BE2C (cell line): ENCODE measurements around the gene YIPF5.

ENCODE experiments used
- DNase-seq: peaks from one replicate; pipeline ENCODE4 v3.0.0-alpha.2; 2020
- H3K27me3 ChIP-seq: fragments of 250-450 bp; sonication (Bioruptor Pico); 2 replicates; pipeline ENCODE4 v1.5.1; 2020; ENCODE audit warnings: mild to moderate bottlenecking
- H3K36me3 ChIP-seq: fragments of 250-450 bp; sonication (Bioruptor Pico); 2 replicates; pipeline ENCODE4 v1.5.1; 2020; ENCODE audit warnings: mild to moderate bottlenecking
- H3K4me1 ChIP-seq: fragments of 250-450 bp; sonication (Bioruptor Pico); 2 replicates; pipeline ENCODE4 v1.5.1; 2020
- H3K4me3 ChIP-seq: 2 replicates; pipeline ENCODE4 v1.5.1; 2011; ENCODE audit warnings: low read depth, low read length
- H3K9me3 ChIP-seq: fragments of 250-450 bp; sonication (Bioruptor Pico); 2 replicates; pipeline ENCODE4 v1.5.1; 2020
- TF ChIP-seq, protein P1 (sequence below): IDR thresholded peaks from 2 replicates; pipeline ENCODE4 v1.5.1; 2012; ENCODE audit warnings: mild to moderate bottlenecking, low read depth, low read length

The YIPF5 gene

DNA sequence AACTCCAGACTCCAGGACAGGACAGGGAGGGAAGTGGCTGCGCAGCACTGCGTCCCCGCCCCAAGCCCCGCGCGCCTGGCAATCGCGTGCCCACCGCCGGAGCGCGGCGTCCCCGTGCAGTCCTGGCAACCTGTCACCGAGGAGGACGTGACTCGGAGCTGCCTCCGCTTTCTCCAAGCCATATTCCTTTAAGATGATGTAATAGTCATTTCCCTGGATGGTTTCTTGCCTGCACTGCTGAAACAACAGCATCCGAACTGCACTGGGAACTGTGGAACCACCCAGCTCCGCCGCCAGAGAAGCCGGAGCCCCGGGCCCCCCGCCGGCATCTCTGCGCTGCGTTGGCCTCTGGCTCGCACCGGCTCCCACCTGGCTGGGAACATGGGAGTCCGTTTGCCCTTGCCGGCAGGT, 34.7 kb upstream of the YIPF5 start:
- H3K36me3 ChIP-seq: no peaks in the 10 kb centered on the region
- H3K4me3 ChIP-seq: no peak overlapping the region
- H3K4me1 ChIP-seq: no peaks in the 10 kb centered on the region
- TF ChIP-seq, protein P1, sequence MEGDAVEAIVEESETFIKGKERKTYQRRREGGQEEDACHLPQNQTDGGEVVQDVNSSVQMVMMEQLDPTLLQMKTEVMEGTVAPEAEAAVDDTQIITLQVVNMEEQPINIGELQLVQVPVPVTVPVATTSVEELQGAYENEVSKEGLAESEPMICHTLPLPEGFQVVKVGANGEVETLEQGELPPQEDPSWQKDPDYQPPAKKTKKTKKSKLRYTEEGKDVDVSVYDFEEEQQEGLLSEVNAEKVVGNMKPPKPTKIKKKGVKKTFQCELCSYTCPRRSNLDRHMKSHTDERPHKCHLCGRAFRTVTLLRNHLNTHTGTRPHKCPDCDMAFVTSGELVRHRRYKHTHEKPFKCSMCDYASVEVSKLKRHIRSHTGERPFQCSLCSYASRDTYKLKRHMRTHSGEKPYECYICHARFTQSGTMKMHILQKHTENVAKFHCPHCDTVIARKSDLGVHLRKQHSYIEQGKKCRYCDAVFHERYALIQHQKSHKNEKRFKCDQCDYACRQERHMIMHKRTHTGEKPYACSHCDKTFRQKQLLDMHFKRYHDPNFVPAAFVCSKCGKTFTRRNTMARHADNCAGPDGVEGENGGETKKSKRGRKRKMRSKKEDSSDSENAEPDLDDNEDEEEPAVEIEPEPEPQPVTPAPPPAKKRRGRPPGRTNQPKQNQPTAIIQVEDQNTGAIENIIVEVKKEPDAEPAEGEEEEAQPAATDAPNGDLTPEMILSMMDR: no peak
- no peaks in the 10 kb centered on the region for H3K9me3 ChIP-seq
- peak; percentile 32 for DNase-seq
- peaks cover 38% of the 10 kb centered on the region for H3K27me3 ChIP-seq

DNA sequence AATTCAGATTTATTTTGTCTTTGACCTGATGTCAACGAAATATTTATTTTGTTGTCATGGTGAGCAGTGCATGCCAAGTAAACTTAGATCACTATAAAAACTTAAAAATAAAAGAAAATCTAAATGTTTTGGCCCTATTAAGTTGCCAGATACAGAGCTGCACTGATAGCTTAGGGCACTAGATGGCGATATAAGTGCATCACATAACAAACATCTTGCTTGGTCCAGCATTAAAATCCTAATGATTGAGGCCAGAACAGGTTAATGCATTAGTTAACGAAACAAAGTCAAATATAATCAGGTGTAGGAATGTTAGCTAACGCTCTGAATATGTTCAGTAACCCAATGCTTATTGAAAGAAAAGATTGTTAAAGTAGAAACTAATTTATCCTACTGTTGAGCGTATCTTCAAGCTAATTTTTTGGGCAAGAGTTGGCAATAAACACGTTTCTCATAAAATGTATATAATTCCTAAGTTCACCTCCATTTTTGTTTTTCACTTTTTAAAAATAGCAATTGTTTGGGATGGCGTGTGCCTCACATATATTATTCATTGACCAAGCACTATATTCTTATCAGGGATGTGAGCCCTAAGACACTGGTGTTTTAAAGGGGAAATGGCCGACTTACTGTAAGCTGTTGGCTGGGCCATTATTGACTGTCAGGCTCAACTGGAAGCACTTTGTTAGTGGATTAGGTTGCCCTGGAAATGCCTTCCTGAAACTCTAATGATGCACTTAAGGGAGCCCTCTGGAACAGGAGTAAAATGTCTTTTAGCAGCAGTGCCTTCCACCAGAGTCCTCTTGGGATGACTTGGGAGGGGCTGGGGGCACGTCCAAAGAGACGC, 33.5 kb upstream of the YIPF5 start:
- peaks cover 38% of the 10 kb centered on the region for H3K27me3 ChIP-seq
- no peak overlapping the region for H3K4me3 ChIP-seq
- TF ChIP-seq, protein P1: peak; percentile 91
- DNase-seq: peak; percentile 39
- H3K9me3 ChIP-seq: no peaks in the 10 kb centered on the region
- no peaks in the 10 kb centered on the region for H3K4me1 ChIP-seq
- no peaks in the 10 kb centered on the region for H3K36me3 ChIP-seq

DNA sequence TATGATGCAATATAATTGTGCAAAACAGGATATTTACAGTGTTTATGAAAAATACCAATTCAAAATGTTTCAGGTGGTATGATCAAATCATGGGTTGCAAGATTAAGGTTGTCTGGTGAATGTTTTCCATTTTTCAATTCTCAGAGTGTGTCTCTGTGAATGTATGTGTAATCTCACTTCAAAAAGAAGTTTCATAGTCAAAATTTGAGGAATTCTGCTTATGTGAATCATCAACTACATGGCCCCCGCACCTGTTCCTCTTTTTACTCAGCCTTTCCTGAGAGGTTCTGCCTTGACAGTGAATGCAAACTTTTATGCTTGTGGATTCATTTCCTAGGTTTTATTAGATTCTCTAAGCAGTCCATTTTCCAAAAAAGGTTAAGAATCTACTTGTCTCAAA, 32.3 kb upstream of the YIPF5 start:
- H3K27me3 ChIP-seq: peaks cover 34% of the 10 kb centered on the region
- no peak overlapping the region for H3K4me3 ChIP-seq
- H3K36me3 ChIP-seq: no peaks in the 10 kb centered on the region
- TF ChIP-seq, protein P1: no peak
- DNase-seq: no peak
- H3K9me3 ChIP-seq: no peaks in the 10 kb centered on the region
- H3K4me1 ChIP-seq: peaks cover 5% of the 10 kb centered on the region; the same call in 1 of the 2 replicates

DNA sequence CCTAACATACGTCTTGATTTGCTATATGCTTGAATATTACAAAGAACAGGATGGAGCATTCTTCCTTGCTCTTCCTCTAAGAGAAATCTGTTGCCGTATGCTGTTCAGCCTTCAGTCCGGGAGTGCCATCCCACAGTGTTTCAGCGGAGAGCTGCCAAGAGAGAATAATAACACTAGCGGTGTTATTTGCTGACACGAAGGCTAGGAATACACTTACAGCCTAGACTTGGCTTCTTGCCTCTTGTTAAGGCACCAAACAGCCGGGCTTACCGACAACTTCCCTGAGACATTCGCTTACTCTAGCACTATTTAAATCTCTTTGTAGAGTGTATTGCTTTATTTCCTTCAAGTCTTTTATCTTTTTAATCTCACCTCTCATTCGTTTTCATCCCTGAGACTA, 31.6 kb upstream of the YIPF5 start:
- no peak for DNase-seq

DNA sequence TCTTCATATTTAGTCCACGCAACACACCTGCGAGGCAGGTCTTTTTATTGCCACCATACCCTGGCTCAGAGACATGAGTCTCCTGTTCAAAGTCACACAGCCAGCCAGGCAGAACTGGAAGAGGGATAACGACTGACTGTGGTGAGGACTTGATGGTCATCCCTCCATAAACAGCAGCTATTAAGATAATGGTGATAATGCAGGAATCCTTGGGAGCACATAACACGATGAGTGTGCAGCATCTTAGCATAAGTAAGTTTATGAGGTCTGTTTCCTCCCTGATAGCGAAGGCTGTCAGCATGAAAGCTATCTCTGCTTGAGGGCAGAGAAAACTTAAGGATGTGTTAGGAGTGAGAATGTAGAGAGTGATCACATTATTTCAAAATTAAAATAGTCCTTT, 31.1 kb upstream of the YIPF5 start:
- TF ChIP-seq, protein P1: no peak
- Histone ChIP-seq H3K4me3 (no peak overlapping the region), H3K27me3 (peaks cover 27% of the 10 kb centered on the region), H3K9me3 (no peaks in the 10 kb centered on the region), H3K36me3 (no peaks in the 10 kb centered on the region), H3K4me1 (peaks cover 7% of the 10 kb centered on the region)
- no peak for DNase-seq

More for the DNA sequence above, 31.6 kb upstream of the YIPF5 start:
- TF ChIP-seq, protein P1: no peak
- H3K4me1 ChIP-seq: peaks cover 5% of the 10 kb centered on the region; the same call in 1 of the 2 replicates
- no peaks in the 10 kb centered on the region for H3K9me3 ChIP-seq
- H3K4me3 ChIP-seq: no peak overlapping the region
- H3K27me3 ChIP-seq: peaks cover 32% of the 10 kb centered on the region
- no peaks in the 10 kb centered on the region for H3K36me3 ChIP-seq

DNA sequence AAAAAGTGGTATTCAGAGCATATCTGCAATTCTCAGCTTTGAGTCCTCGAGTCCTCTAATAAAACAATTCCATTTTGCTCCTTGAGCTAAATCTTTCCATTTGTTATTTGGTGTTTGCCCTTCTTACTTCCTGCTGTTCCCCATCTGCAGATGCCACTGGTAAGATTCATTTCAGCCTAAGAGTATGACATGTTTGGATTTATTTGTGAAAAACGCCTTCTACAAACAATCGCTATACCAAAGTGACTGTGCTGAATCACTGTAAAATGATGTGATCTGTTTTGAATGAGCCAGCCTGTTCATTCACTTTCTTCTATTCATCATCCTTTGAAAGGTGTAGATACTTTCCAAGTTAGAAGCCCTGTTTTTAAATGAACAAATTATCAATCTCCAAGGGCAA, 27.9 kb upstream of the YIPF5 start:
- H3K36me3 ChIP-seq: no peaks in the 10 kb centered on the region
- H3K27me3 ChIP-seq: no peaks in the 10 kb centered on the region
- H3K9me3 ChIP-seq: no peaks in the 10 kb centered on the region
- TF ChIP-seq, protein P1: no peak
- no peak for DNase-seq
- H3K4me3 ChIP-seq: no peak overlapping the region
- peaks cover 12% of the 10 kb centered on the region for H3K4me1 ChIP-seq
